GM19463 (cell line): ENCODE data around the gene MIS12.

Experiments used
- ATAC-seq: cut with Tn5 transposase; IDR thresholded peaks from one replicate; pipeline ENCODE4 v1.9.1; 2021; ENCODE audit warnings: mild to moderate bottlenecking, moderate library complexity; ENCODE audit not compliant: unreplicated experiment

The MIS12 gene

GRCh38 chr17:5486206-5487124, at the start of gene MIS12:
TSS of gene MIS12 (plus strand) at chr17:5486566. CDS start at chr17:5488863, 2,297 bp downstream.
- peak; percentile 82 for ATAC-seq

- ATAC-seq, result no peak
Observed at GRCh38 chr17:5437721-5438317, 48.5 kb upstream of the MIS12 start.

GRCh38 chr17:5438716-5439445, 47.5 kb upstream of the MIS12 start, which contains the start of gene C1QBP:
TSS of gene C1QBP (minus strand) at chr17:5439155. CDS start at chr17:5439073, 82 bp downstream.
- ATAC-seq, result peak; percentile 90

- no peak for ATAC-seq
Observed at GRCh38 chr17:5439446-5439764, 47.0 kb upstream of the MIS12 start.

- ATAC-seq, result no peak
Observed at GRCh38 chr17:5443728-5444127, 42.6 kb upstream of the MIS12 start.

GRCh38 chr17:5444209-5444608, 42.2 kb upstream of the MIS12 start:
- ATAC-seq, result no peak

- ATAC-seq, result no peak
Observed at GRCh38 chr17:5446786-5447185, 39.6 kb upstream of the MIS12 start.

- ATAC-seq, result no peak
Observed at GRCh38 chr17:5464717-5465507, 21.5 kb upstream of the MIS12 start.

GRCh38 chr17:5466295-5466694, 20.1 kb upstream of the MIS12 start:
- no peak for ATAC-seq

GRCh38 chr17:5467416-5467815, 18.9 kb upstream of the MIS12 start:
- ATAC-seq, result no peak

- no peak for ATAC-seq
Observed at GRCh38 chr17:5468075-5468473, 18.3 kb upstream of the MIS12 start.

GRCh38 chr17:5472511-5472910, 13.9 kb upstream of the MIS12 start:
- ATAC-seq, result no peak

- no peak for ATAC-seq
Observed at GRCh38 chr17:5473906-5474305, 12.5 kb upstream of the MIS12 start.

GRCh38 chr17:5478992-5479391, 7.4 kb upstream of the MIS12 start:
- no peak for ATAC-seq

GRCh38 chr17:5480962-5481361, 5.4 kb upstream of the MIS12 start:
- ATAC-seq, result no peak

- no peak for ATAC-seq
Observed at GRCh38 chr17:5481451-5481850, 4.9 kb upstream of the MIS12 start.

GRCh38 chr17:5485270-5486205, 828 bp upstream of the MIS12 start, which contains the start of gene DERL2:
TSS of gene DERL2 (minus strand) at chr17:5486178. CDS start at chr17:5486161, 17 bp downstream.
- ATAC-seq, result no peak

- no peak for ATAC-seq
Observed at GRCh38 chr17:5488752-5489151, 2.4 kb downstream of the MIS12 start.

- ATAC-seq, result no peak
Observed at GRCh38 chr17:5492970-5493369, 6.6 kb downstream of the MIS12 start.
